NB4 (cell line): ENCODE results near the gene NCBP2.

Experiments used
- MYC ChIP-seq: IDR thresholded peaks from 2 replicates; pipeline ENCODE4 v1.6.1; 2011; ENCODE audit warnings: low read depth, low read length
- TF ChIP-seq, protein P1 (sequence below): IDR thresholded peaks from 2 replicates; pipeline ENCODE4 v1.6.1; 2011; ENCODE audit warnings: low read depth, low read length
- TF ChIP-seq, protein P2 (sequence below): IDR thresholded peaks from one replicate; pipeline ENCODE4 v1.5.1; 2012; ENCODE audit warnings: low read depth, low read length

- TF ChIP-seq MYC: no peak
- TF ChIP-seq, protein P1, sequence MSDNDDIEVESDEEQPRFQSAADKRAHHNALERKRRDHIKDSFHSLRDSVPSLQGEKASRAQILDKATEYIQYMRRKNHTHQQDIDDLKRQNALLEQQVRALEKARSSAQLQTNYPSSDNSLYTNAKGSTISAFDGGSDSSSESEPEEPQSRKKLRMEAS: no peak
- TF ChIP-seq, protein P2, sequence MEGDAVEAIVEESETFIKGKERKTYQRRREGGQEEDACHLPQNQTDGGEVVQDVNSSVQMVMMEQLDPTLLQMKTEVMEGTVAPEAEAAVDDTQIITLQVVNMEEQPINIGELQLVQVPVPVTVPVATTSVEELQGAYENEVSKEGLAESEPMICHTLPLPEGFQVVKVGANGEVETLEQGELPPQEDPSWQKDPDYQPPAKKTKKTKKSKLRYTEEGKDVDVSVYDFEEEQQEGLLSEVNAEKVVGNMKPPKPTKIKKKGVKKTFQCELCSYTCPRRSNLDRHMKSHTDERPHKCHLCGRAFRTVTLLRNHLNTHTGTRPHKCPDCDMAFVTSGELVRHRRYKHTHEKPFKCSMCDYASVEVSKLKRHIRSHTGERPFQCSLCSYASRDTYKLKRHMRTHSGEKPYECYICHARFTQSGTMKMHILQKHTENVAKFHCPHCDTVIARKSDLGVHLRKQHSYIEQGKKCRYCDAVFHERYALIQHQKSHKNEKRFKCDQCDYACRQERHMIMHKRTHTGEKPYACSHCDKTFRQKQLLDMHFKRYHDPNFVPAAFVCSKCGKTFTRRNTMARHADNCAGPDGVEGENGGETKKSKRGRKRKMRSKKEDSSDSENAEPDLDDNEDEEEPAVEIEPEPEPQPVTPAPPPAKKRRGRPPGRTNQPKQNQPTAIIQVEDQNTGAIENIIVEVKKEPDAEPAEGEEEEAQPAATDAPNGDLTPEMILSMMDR: no peak
Observed at GRCh38 chr3:196991581-196992460, 49.5 kb upstream of the NCBP2 start.
